Suprapubic skin (tissue), 4 donors: Measurements from ENCODE around the gene UGT1A8. TPM values are rescaled to one million over a fixed set of nuclear protein-coding genes. Genes with fewer than 3 reads are reported as not detected.

Source experiments
- DNase-seq, 2 donors: peaks; one replicate each; pipeline ENCODE4 v3.0.0-alpha.2; 2019; ENCODE audit warnings: low spot score in 2 of 2
- H3K27ac ChIP-seq: fragments of 200-600 bp; sonication (generic); one replicate; pipeline ENCODE4 v1.5.1; 2019
- H3K27me3 ChIP-seq: fragments of 200-600 bp; sonication (generic); one replicate; pipeline ENCODE4 v1.5.1; 2019
- H3K36me3 ChIP-seq: fragments of 200-600 bp; sonication (generic); one replicate; pipeline ENCODE4 v1.5.1; 2019
- H3K4me1 ChIP-seq: fragments of 200-600 bp; sonication (generic); one replicate; pipeline ENCODE4 v1.5.1; 2019
- H3K4me3 ChIP-seq: fragments of 200-600 bp; sonication (generic); one replicate; pipeline ENCODE4 v1.5.1; 2019; ENCODE audit warnings: mild to moderate bottlenecking
- H3K9me3 ChIP-seq: fragments of 200-600 bp; sonication (generic); one replicate; pipeline ENCODE4 v1.5.1; 2019
- EP300 ChIP-seq: sonication (generic); formaldehyde crosslinking; IDR thresholded peaks from one replicate; pipeline ENCODE4 v1.6.1; 2017; ENCODE audit warnings: antibody characterized with exemption
- POLR2A ChIP-seq, 2 donors: fragments of 450-650 bp; IDR thresholded peaks; one replicate each; pipeline ENCODE4 v1.6.1; 2017; ENCODE audit warnings: antibody characterized with exemption in 2 of 2, mild to moderate bottlenecking in 2 of 2, moderate library complexity in 2 of 2
- POLR2AphosphoS5 ChIP-seq, 3 donors: sonication (generic); formaldehyde crosslinking; IDR thresholded peaks; one replicate each; pipeline ENCODE4 v1.6.1; 2017; ENCODE audit warnings: antibody characterized with exemption in 3 of 3
- WGBS: methylation state at CpG from one replicate; pipeline ENCODE4 v1.1.5; 2018; 5-methylcytosine and 5-hydroxymethylcytosine counted together
- total RNA-seq, 4 donors: library from RNA; depleted of rRNA; stranded (reverse); fragments of >200 nt; gene quantifications; one replicate each; pipeline ENCODE4 v1.1.0, GENCODE V29; 2016
- TF ChIP-seq, protein P1 (sequence below), 2 donors: fragments of 200-600 bp in 1 of 2; fragments of 450-650 bp in 1 of 2; sonication (generic) in 1 of 2; IDR thresholded peaks; one replicate each; pipeline ENCODE4 v1.5.1; 2016 to 2019; ENCODE audit warnings: antibody characterized with exemption in 2 of 2, mild to moderate bottlenecking in 1 of 2, moderate library complexity in 1 of 2

UGT1A8 gene
- total RNA-seq, 4 donors from 2014 or later, result 0.47 TPM; not detected in 3

DNA sequence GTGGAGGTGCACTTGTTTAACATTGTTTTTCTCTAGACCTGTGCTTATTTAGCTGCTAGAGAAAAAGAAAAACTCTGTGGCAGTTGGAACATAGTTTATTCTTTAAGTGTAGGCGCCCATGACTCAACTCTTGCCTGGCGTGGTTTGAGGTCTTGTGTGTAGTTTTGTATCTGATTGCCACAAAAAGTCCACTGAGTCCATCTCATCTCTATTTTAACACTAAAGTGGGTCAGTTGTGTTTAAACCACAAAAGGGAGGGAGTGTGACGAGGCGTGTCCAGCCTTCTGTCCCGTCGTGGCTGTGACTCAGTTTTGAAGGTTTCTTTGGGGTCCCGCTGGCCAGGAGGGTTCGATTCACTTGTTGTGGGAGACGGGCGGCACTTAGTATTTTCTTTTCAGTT, 39.0 kb downstream of the UGT1A8 start:
- no peak for DNase-seq
- WGBS, result 79% methylated on average over 10 of the region's 10 CpGs
- TF ChIP-seq, protein P1, sequence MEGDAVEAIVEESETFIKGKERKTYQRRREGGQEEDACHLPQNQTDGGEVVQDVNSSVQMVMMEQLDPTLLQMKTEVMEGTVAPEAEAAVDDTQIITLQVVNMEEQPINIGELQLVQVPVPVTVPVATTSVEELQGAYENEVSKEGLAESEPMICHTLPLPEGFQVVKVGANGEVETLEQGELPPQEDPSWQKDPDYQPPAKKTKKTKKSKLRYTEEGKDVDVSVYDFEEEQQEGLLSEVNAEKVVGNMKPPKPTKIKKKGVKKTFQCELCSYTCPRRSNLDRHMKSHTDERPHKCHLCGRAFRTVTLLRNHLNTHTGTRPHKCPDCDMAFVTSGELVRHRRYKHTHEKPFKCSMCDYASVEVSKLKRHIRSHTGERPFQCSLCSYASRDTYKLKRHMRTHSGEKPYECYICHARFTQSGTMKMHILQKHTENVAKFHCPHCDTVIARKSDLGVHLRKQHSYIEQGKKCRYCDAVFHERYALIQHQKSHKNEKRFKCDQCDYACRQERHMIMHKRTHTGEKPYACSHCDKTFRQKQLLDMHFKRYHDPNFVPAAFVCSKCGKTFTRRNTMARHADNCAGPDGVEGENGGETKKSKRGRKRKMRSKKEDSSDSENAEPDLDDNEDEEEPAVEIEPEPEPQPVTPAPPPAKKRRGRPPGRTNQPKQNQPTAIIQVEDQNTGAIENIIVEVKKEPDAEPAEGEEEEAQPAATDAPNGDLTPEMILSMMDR (IDR thresholded peaks at IDR 0.05), result no peak
- TF ChIP-seq EP300 (no peak), POLR2A (IDR thresholded peaks at IDR 0.05) (no peak), POLR2AphosphoS5 (IDR thresholded peaks at IDR 0.05) (no peak)
- Histone ChIP-seq H3K4me3 (no peak overlapping the region), H3K27ac (no peak overlapping the region), H3K27me3 (peaks cover 5% of the 10 kb centered on the region), H3K9me3 (no peaks in the 10 kb centered on the region), H3K4me1 (no peaks in the 10 kb centered on the region), H3K36me3 (no peaks in the 10 kb centered on the region)

DNA sequence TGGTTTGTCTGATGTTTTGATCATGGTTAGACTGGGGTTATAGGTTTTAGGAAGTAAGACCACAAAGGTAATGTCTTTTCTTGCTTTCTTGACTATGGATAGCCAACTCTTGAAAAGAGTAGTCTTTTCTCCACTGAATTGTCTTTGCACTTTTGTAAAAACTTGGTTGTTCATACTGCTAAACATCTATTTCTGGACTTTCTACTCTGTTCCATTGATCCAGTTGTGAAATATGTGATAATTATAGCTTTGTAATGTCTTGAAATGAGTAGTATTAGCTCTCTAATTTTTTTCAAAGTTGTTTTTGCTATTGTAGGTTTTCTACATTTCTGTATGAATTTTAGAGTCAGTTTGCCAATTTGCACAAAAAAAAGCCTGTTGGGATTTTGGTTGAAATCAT, 41.2 kb downstream of the UGT1A8 start:
- no peaks in the 10 kb centered on the region for H3K9me3 ChIP-seq
- H3K27ac ChIP-seq, result no peak overlapping the region
- no peaks in the 10 kb centered on the region for H3K36me3 ChIP-seq
- TF ChIP-seq EP300 (no peak), POLR2AphosphoS5 (IDR thresholded peaks at IDR 0.05) (no peak), POLR2A (IDR thresholded peaks at IDR 0.05) (no peak)
- TF ChIP-seq, protein P1 (IDR thresholded peaks at IDR 0.05), result no peak
- peaks cover 3% of the 10 kb centered on the region for H3K27me3 ChIP-seq
- H3K4me3 ChIP-seq, result no peak overlapping the region
- H3K4me1 ChIP-seq, result no peaks in the 10 kb centered on the region
- DNase-seq, result no peak

DNA sequence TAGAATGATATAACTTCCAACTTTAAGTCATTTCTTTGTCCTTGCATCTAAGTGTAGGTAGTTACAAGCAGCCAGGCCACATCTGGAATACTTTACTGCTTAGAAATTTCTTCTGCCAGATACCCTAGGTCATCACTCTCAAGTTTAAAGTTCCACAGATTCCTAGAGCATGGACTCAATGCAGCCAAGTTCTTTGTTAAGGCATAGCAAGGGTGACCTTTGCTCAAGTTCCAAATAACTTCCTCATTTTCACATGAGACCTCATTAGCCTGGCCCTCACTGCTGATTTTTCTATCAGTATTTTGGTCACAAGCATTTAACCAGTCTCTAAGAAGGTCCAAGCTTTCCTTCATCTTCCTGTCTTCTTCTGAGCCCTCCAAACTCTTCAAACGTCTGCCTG, 46.5 kb downstream of the UGT1A8 start:
- TF ChIP-seq, protein P1 (IDR thresholded peaks at IDR 0.05), result no peak
- no peak for TF ChIP-seq POLR2A (IDR thresholded peaks at IDR 0.05)
- TF ChIP-seq POLR2AphosphoS5 (IDR thresholded peaks at IDR 0.05), result no peak

DNA sequence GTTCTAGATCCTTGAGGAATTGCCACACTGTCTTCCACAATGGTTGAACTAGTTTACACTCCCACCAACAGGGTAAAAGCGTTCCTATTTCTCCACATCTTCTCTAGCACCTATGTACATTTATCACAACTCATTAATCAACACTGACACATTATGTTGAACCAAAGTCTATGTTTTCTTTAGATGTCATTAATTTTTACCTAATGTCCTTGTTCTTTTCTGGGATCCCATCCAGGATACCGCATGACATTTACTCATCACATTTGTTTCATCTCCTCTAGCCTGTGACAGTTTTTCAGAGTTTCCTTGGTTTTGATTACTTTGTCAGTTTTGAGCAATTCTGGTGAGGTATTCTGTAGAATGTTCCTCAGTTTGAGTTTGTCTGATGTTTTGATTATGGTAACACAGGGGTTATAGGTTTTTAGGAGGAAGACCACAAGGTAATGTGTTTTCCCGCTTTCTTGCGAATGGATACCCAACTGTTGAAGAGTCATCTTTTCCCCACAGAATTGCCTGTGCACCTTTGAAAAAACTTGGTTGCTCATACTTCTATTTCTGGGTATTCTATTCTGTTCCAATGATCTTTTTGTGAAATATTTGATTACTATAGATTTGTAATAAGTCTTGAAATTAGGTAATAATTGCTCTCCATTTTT, 51.3 kb downstream of the UGT1A8 start:
- Histone ChIP-seq H3K27ac (no peak overlapping the region), H3K27me3 (no peaks in the 10 kb centered on the region), H3K4me1 (no peaks in the 10 kb centered on the region), H3K9me3 (no peaks in the 10 kb centered on the region), H3K4me3 (no peak overlapping the region), H3K36me3 (no peaks in the 10 kb centered on the region)
- DNase-seq, result no peak
- TF ChIP-seq, protein P1 (IDR thresholded peaks at IDR 0.05), result no peak
- TF ChIP-seq POLR2A (IDR thresholded peaks at IDR 0.05) (no peak), POLR2AphosphoS5 (IDR thresholded peaks at IDR 0.05) (no peak), EP300 (no peak)
- 80% methylated on average over 4 of the region's 4 CpGs for WGBS

More for the DNA sequence above, 46.5 kb downstream of the UGT1A8 start:
- Histone ChIP-seq H3K4me1 (no peaks in the 10 kb centered on the region), H3K9me3 (no peaks in the 10 kb centered on the region), H3K4me3 (no peak overlapping the region), H3K36me3 (no peaks in the 10 kb centered on the region), H3K27ac (no peak overlapping the region), H3K27me3 (peaks cover 3% of the 10 kb centered on the region)
- no peak for DNase-seq
- WGBS, result 41% methylated on average over 1 of the region's 1 CpG

DNA sequence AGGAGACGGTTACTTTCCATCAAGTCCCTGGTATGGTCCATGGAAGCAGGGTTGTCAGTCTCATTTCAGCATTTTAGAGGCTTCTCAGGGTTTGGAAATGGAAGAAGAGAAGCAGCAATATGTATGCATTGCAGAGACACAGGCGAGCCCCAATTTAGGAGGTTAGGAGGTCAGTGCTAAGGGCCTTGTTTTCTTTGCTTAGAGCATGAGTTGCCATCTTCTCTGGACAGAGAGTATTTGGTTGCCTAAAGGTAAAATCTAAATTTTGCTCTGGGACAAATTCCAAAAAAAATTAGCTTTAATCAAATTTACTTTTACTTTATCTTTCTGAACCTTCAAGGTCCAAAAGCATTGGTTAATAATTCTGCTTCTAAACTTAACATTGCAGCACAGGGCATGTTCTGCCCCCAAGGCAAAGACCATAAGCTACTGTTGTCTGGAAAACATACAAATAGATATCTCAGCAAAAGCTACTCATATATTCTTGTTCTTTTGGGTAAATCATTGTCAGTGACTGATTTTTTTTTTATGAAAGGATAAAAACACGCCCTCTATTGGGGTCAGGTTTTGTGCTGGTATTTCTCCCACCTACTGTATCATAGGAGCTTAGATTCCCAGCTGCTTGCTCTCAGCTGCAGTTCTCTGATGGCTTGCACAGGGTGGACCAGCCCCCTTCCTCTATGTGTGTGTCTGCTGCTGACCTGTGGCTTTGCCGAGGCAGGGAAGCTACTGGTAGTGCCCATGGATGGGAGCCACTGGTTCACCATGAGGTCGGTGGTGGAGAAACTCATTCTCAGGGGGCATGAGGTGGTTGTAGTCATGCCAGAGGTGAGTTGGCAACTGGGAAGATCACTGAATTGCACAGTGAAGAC, 54.1 kb downstream of the UGT1A8 start, which contains the start of gene UGT1A9:
TSS of gene UGT1A9 (plus strand) at position 609 of the 872 bp plus-strand sequence. CDS start at position 646, 37 bp downstream.
- H3K9me3 ChIP-seq, result no peaks in the 10 kb centered on the region
- H3K4me1 ChIP-seq, result no peaks in the 10 kb centered on the region
- H3K27me3 ChIP-seq, result no peaks in the 10 kb centered on the region
- WGBS, result 92% methylated on average over 5 of the region's 5 CpGs
- no peak for DNase-seq
- no peaks in the 10 kb centered on the region for H3K36me3 ChIP-seq
- no peak for TF ChIP-seq POLR2AphosphoS5 (IDR thresholded peaks at IDR 0.05)
- no peak for TF ChIP-seq EP300
- TF ChIP-seq, protein P1 (IDR thresholded peaks at IDR 0.05), result no peak
- TF ChIP-seq POLR2A (IDR thresholded peaks at IDR 0.05), result no peak
- no peak within 1 kb of the TSS for H3K4me3 ChIP-seq
- H3K27ac ChIP-seq, result no peak within 1 kb of the TSS
